ENCODE measurements around the gene PDZRN3.

The PDZRN3 gene

GRCh38 chr3:73610493-73610892 is 14.2 kb downstream of the PDZRN3 start:
- Histone ChIP-seq H3K4me3 (ENCODE audit: low read depth, low read length) (no peak overlapping the region), H3K4me1 (no peaks in the 10 kb centered on the region; the same call in 1 of the 2 replicates)
- no peak for TF ChIP-seq CTCF (IDR thresholded peaks at IDR 0.05; ENCODE audit: low read depth, low read length)

GRCh38 chr3:73609655-73610054 is 15.1 kb downstream of the PDZRN3 start:
- no peaks in the 10 kb centered on the region for H3K9me3 ChIP-seq
- TF ChIP-seq CTCF (IDR thresholded peaks at IDR 0.05; ENCODE audit: low read depth, low read length), result no peak
- no peak for DNase-seq
- H3K27me3 ChIP-seq, result no peaks in the 10 kb centered on the region
- no peak overlapping the region for H3K4me3 ChIP-seq (ENCODE audit: low read depth, low read length)
- peaks cover 4% of the 10 kb centered on the region; the same call in 1 of the 2 replicates for H3K36me3 ChIP-seq
- no peaks in the 10 kb centered on the region; the same call in 1 of the 2 replicates for H3K4me1 ChIP-seq

More at GRCh38 chr3:73610493-73610892, 14.2 kb downstream of the PDZRN3 start:
- peaks cover 4% of the 10 kb centered on the region; the same call in 1 of the 2 replicates for H3K36me3 ChIP-seq
- H3K27me3 ChIP-seq, result no peaks in the 10 kb centered on the region
- DNase-seq, result no peak
- no peaks in the 10 kb centered on the region for H3K9me3 ChIP-seq

GRCh38 chr3:73609315-73609641 is 15.5 kb downstream of the PDZRN3 start:
- H3K9me3 ChIP-seq, result no peaks in the 10 kb centered on the region
- peaks cover 2% of the 10 kb centered on the region; the same call in 1 of the 2 replicates for H3K4me1 ChIP-seq
- H3K4me3 ChIP-seq (ENCODE audit: low read depth, low read length), result no peak overlapping the region
- no peak for DNase-seq
- H3K27me3 ChIP-seq, result no peaks in the 10 kb centered on the region
- no peak for TF ChIP-seq CTCF (IDR thresholded peaks at IDR 0.05; ENCODE audit: low read depth, low read length)
- peaks cover 4% of the 10 kb centered on the region; the same call in 1 of the 2 replicates for H3K36me3 ChIP-seq

- peaks cover 5% of the 10 kb centered on the region; the same call in 1 of the 2 replicates for H3K4me1 ChIP-seq
- no peak overlapping the region for H3K4me3 ChIP-seq (ENCODE audit: low read depth, low read length)
- no peaks in the 10 kb centered on the region for H3K9me3 ChIP-seq
- H3K27me3 ChIP-seq, result no peaks in the 10 kb centered on the region
- TF ChIP-seq CTCF (IDR thresholded peaks at IDR 0.05; ENCODE audit: low read depth, low read length), result no peak
- DNase-seq, result no peak
- peaks cover 4% of the 10 kb centered on the region; the same call in 1 of the 2 replicates for H3K36me3 ChIP-seq
These were observed 16.1 kb downstream of the PDZRN3 start for GRCh38 chr3:73608456-73609314.

- no peak overlapping the region for H3K4me3 ChIP-seq (ENCODE audit: low read depth, low read length)
- TF ChIP-seq CTCF (IDR thresholded peaks at IDR 0.05; ENCODE audit: low read depth, low read length), result no peak
- H3K9me3 ChIP-seq, result no peaks in the 10 kb centered on the region
- peaks cover 15% of the 10 kb centered on the region for H3K36me3 ChIP-seq
- H3K4me1 ChIP-seq, result peaks cover 6% of the 10 kb centered on the region
- H3K27me3 ChIP-seq, result no peaks in the 10 kb centered on the region
- DNase-seq, result no peak
These were observed 18.9 kb downstream of the PDZRN3 start for GRCh38 chr3:73605861-73606260.

- no peak for DNase-seq
- Histone ChIP-seq H3K27me3 (no peaks in the 10 kb centered on the region), H3K4me1 (peaks cover 10% of the 10 kb centered on the region), H3K36me3 (peaks cover 19% of the 10 kb centered on the region), H3K4me3 (ENCODE audit: low read depth, low read length) (no peak overlapping the region), H3K9me3 (no peaks in the 10 kb centered on the region)
- TF ChIP-seq CTCF (IDR thresholded peaks at IDR 0.05; ENCODE audit: low read depth, low read length), result no peak
These were observed 19.3 kb downstream of the PDZRN3 start for GRCh38 chr3:73605412-73605811.

Measured in BE2C (cell line).